ENCODE data around the gene PAK1.

DNA sequence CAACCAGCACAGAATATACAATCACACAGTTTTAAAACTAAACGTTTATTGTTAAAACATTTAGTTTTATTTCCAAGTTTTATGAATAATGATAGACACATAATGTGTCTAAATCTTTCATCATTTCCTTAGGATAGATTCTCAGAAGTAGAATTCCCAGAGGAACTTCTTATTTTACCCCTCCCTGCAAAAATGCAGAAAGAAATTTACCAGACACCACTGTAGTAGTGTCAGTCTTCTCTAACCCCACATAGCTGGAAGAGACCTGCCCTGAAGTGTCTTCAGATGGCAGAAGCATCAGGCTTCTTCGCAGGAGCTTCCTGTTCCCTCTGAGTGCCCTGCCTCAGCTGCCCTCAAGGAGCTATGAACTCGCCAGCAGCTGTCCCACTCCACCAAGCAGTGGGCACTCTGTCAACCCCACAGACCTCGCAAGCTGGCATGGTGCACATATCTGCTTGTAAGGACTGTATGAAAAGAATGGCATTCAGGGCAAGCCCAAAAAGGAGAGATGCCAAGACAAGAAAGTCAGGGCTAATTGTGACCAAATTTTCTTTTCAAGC is 28.5 kb upstream of the PAK1 start:
- TF ChIP-seq, protein P1, sequence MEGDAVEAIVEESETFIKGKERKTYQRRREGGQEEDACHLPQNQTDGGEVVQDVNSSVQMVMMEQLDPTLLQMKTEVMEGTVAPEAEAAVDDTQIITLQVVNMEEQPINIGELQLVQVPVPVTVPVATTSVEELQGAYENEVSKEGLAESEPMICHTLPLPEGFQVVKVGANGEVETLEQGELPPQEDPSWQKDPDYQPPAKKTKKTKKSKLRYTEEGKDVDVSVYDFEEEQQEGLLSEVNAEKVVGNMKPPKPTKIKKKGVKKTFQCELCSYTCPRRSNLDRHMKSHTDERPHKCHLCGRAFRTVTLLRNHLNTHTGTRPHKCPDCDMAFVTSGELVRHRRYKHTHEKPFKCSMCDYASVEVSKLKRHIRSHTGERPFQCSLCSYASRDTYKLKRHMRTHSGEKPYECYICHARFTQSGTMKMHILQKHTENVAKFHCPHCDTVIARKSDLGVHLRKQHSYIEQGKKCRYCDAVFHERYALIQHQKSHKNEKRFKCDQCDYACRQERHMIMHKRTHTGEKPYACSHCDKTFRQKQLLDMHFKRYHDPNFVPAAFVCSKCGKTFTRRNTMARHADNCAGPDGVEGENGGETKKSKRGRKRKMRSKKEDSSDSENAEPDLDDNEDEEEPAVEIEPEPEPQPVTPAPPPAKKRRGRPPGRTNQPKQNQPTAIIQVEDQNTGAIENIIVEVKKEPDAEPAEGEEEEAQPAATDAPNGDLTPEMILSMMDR (IDR thresholded peaks at IDR 0.05; ENCODE audit: insufficient read depth, low read length): no peak
- no peak for TF ChIP-seq GABPA (IDR thresholded peaks at IDR 0.05; ENCODE audit: low read depth)
- no peak for TF ChIP-seq POLR2AphosphoS5 (IDR thresholded peaks at IDR 0.05; ENCODE audit: low read depth)
- TF ChIP-seq SPI1 (IDR thresholded peaks at IDR 0.05; ENCODE audit: borderline replicate concordance, low read depth): no peak
- TF ChIP-seq, protein P2, sequence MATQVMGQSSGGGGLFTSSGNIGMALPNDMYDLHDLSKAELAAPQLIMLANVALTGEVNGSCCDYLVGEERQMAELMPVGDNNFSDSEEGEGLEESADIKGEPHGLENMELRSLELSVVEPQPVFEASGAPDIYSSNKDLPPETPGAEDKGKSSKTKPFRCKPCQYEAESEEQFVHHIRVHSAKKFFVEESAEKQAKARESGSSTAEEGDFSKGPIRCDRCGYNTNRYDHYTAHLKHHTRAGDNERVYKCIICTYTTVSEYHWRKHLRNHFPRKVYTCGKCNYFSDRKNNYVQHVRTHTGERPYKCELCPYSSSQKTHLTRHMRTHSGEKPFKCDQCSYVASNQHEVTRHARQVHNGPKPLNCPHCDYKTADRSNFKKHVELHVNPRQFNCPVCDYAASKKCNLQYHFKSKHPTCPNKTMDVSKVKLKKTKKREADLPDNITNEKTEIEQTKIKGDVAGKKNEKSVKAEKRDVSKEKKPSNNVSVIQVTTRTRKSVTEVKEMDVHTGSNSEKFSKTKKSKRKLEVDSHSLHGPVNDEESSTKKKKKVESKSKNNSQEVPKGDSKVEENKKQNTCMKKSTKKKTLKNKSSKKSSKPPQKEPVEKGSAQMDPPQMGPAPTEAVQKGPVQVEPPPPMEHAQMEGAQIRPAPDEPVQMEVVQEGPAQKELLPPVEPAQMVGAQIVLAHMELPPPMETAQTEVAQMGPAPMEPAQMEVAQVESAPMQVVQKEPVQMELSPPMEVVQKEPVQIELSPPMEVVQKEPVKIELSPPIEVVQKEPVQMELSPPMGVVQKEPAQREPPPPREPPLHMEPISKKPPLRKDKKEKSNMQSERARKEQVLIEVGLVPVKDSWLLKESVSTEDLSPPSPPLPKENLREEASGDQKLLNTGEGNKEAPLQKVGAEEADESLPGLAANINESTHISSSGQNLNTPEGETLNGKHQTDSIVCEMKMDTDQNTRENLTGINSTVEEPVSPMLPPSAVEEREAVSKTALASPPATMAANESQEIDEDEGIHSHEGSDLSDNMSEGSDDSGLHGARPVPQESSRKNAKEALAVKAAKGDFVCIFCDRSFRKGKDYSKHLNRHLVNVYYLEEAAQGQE (IDR thresholded peaks at IDR 0.05; ENCODE audit: insufficient replicate concordance, low read depth): no peak
